GM21619 (cell line): ENCODE measurements around the gene ZFAND6.

Source experiments
- ATAC-seq: cut with Tn5 transposase; IDR thresholded peaks from one replicate; pipeline ENCODE4 v1.9.1; 2021; ENCODE audit not compliant: unreplicated experiment

The ZFAND6 gene

GRCh38 chr15:80186597-80186996, 127.1 kb downstream of the ZFAND6 start:
- ATAC-seq = no peak
